Measurements from ENCODE around the gene CITED4.

- TF ChIP-seq CTBP1 (IDR thresholded peaks at IDR 0.05; ENCODE audit: borderline replicate concordance) (no peak), TARDBP (IDR thresholded peaks at IDR 0.05) (no peak), SUZ12 (IDR thresholded peaks at IDR 0.05) (no peak), SP1 (IDR thresholded peaks at IDR 0.05) (no peak), ARNT (IDR thresholded peaks at IDR 0.05) (no peak)
These were observed 38.2 kb downstream of the CITED4 start for GRCh38 chr1:40823983-40824382.

All from HEK293T (cell line).